WTC11 (cell line): ENCODE data around the gene TGFBI.

Experiments used
- ATF2 ChIP-seq: sonication (generic); formaldehyde crosslinking; IDR thresholded peaks from 2 replicates; pipeline ENCODE4 v1.8.1; 2022; ENCODE audit warnings: low read depth, missing genetic modification reagents, borderline replicate concordance
- CTCF ChIP-seq: fragments of 200-600 bp; IDR thresholded peaks from 2 replicates; pipeline ENCODE4 v1.8.0; 2022; ENCODE audit warnings: antibody characterized with exemption
- ESRRA ChIP-seq: sonication (generic); formaldehyde crosslinking; IDR thresholded peaks from 2 replicates; pipeline ENCODE4 v1.8.1; 2022; ENCODE audit warnings: mild to moderate bottlenecking, missing genetic modification reagents, borderline replicate concordance
- HMGA2 ChIP-seq: fragments of 250-450 bp; sonication (Bioruptor Pico); IDR thresholded peaks from 2 replicates; pipeline ENCODE4 v1.4.0; 2021; ENCODE audit warnings: mild to moderate bottlenecking, moderate library complexity
- JUN ChIP-seq: sonication (generic); formaldehyde crosslinking; IDR thresholded peaks from 2 replicates; pipeline ENCODE4 v1.8.0; 2023; ENCODE audit warnings: mild to moderate bottlenecking, missing genetic modification reagents
- MXD4 ChIP-seq: fragments of 250-450 bp; sonication (Bioruptor Pico); IDR thresholded peaks from 2 replicates; pipeline ENCODE4 v1.8.0; 2021; ENCODE audit warnings: mild to moderate bottlenecking, moderate library complexity, borderline replicate concordance
- NR2C2 ChIP-seq: sonication (generic); formaldehyde crosslinking; IDR thresholded peaks from 2 replicates; pipeline ENCODE4 v1.8.0; 2022; ENCODE audit warnings: mild to moderate bottlenecking, missing genetic modification reagents
- SP1 ChIP-seq: sonication (generic); formaldehyde crosslinking; conservative IDR thresholded peaks from 2 replicates; pipeline ENCODE4 v1.8.1; 2022; ENCODE audit warnings: missing genetic modification reagents
- TCF7 ChIP-seq: sonication (generic); formaldehyde crosslinking; IDR thresholded peaks from 2 replicates; pipeline ENCODE4 v1.8.0; 2022; ENCODE audit warnings: mild to moderate bottlenecking, low read depth, missing genetic modification reagents, moderate library complexity
- TF ChIP-seq, protein P1 (sequence below): sonication (generic); formaldehyde crosslinking; IDR thresholded peaks from 2 replicates; pipeline ENCODE4 v1.8.1; 2023; ENCODE audit warnings: mild to moderate bottlenecking, missing genetic modification reagents, borderline replicate concordance

- TF ChIP-seq ATF2 (no peak), NR2C2 (CRISPR knock-in tag) (no peak), SP1 (CRISPR knock-in tag) (peak; percentile 62; the same call in 1 of the 2 replicates), ESRRA (CRISPR knock-in tag) (no peak), CTCF (no peak), HMGA2 (CRISPR knock-in tag) (no peak), TCF7 (CRISPR knock-in tag) (no peak), MXD4 (no peak), JUN (CRISPR knock-in tag) (no peak)
- TF ChIP-seq, protein P1, sequence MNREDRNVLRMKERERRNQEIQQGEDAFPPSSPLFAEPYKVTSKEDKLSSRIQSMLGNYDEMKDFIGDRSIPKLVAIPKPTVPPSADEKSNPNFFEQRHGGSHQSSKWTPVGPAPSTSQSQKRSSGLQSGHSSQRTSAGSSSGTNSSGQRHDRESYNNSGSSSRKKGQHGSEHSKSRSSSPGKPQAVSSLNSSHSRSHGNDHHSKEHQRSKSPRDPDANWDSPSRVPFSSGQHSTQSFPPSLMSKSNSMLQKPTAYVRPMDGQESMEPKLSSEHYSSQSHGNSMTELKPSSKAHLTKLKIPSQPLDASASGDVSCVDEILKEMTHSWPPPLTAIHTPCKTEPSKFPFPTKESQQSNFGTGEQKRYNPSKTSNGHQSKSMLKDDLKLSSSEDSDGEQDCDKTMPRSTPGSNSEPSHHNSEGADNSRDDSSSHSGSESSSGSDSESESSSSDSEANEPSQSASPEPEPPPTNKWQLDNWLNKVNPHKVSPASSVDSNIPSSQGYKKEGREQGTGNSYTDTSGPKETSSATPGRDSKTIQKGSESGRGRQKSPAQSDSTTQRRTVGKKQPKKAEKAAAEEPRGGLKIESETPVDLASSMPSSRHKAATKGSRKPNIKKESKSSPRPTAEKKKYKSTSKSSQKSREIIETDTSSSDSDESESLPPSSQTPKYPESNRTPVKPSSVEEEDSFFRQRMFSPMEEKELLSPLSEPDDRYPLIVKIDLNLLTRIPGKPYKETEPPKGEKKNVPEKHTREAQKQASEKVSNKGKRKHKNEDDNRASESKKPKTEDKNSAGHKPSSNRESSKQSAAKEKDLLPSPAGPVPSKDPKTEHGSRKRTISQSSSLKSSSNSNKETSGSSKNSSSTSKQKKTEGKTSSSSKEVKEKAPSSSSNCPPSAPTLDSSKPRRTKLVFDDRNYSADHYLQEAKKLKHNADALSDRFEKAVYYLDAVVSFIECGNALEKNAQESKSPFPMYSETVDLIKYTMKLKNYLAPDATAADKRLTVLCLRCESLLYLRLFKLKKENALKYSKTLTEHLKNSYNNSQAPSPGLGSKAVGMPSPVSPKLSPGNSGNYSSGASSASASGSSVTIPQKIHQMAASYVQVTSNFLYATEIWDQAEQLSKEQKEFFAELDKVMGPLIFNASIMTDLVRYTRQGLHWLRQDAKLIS (CRISPR knock-in tag), result no peak
Observed at GRCh38 chr5:136028782-136029742, at the start of gene TGFBI.
